Measurements from ENCODE around the gene MAG. TPM values are rescaled to one million over a fixed set of nuclear protein-coding genes. Genes with fewer than 3 reads are reported as not detected.

Gene MAG
- total and polyA plus RNA-seq, 2 donors (not counting 1 experiment from before 2014, with no cell fraction given): 0.50 TPM; not detected in 1

GRCh38 chr19:35347171-35347929 lies 55.4 kb downstream of the MAG start, which contains the start of gene FFAR1:
Gene FFAR1, plus strand, starts transcription at chr19:35347902. Its CDS starts 3,650 bp downstream, at chr19:35351552.
- no peak for TF ChIP-seq EZH2 (IDR thresholded peaks at IDR 0.05; ENCODE audit: low read length, missing control alignments)
- TF ChIP-seq, protein P1, sequence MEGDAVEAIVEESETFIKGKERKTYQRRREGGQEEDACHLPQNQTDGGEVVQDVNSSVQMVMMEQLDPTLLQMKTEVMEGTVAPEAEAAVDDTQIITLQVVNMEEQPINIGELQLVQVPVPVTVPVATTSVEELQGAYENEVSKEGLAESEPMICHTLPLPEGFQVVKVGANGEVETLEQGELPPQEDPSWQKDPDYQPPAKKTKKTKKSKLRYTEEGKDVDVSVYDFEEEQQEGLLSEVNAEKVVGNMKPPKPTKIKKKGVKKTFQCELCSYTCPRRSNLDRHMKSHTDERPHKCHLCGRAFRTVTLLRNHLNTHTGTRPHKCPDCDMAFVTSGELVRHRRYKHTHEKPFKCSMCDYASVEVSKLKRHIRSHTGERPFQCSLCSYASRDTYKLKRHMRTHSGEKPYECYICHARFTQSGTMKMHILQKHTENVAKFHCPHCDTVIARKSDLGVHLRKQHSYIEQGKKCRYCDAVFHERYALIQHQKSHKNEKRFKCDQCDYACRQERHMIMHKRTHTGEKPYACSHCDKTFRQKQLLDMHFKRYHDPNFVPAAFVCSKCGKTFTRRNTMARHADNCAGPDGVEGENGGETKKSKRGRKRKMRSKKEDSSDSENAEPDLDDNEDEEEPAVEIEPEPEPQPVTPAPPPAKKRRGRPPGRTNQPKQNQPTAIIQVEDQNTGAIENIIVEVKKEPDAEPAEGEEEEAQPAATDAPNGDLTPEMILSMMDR (conservative IDR thresholded peaks at IDR 0.05 in 1 of 2, IDR thresholded peaks at IDR 0.05 in 1 of 2; ENCODE audit: low read depth in 1 of 2, low read length in 2 of 2): no peak
- DNase-seq (ENCODE audit: low read depth in 2 of 2): no peak
- Histone ChIP-seq H3K4me3 (replicated peaks in 1 of 4; ENCODE audit: control extremely low read depth in 1 of 4, insufficient read depth in 1 of 4, low read depth in 3 of 4, low read length in 4 of 4) (no peak within 1 kb of the TSS), H3K79me2 (ENCODE audit: control insufficient read depth, insufficient read depth, low read length) (no peaks in the 10 kb centered on the region), H3K9ac (ENCODE audit: insufficient read depth, low read length) (no peak within 1 kb of the TSS), H3K4me2 (ENCODE audit: extremely low read depth, insufficient read depth, low read length) (no peak within 1 kb of the TSS), H3K27me3 (ENCODE audit: control insufficient read depth, insufficient read depth, low read length) (no peaks in the 10 kb centered on the region), H3K27ac (ENCODE audit: insufficient read depth, low read length) (no peak within 1 kb of the TSS), H4K20me1 (ENCODE audit: control insufficient read depth, extremely low read depth, insufficient read depth, low read length) (no peaks in the 10 kb centered on the region), H2AFZ (ENCODE audit: low read length) (no peak within 1 kb of the TSS), H3K4me1 (ENCODE audit: control insufficient read depth, extremely low read depth, insufficient read depth, low read length) (no peaks in the 10 kb centered on the region), H3K9me3 (ENCODE audit: control insufficient read depth, insufficient read depth, low read depth, low read length) (no peaks in the 10 kb centered on the region), H3K36me3 (ENCODE audit: control insufficient read depth, insufficient read depth, low read length) (no peaks in the 10 kb centered on the region)

GRCh38 chr19:35347930-35348298 lies 56.0 kb downstream of the MAG start:
- no peaks in the 10 kb centered on the region for H3K4me1 ChIP-seq (ENCODE audit: control insufficient read depth, extremely low read depth, insufficient read depth, low read length)
- no peaks in the 10 kb centered on the region for H4K20me1 ChIP-seq (ENCODE audit: control insufficient read depth, extremely low read depth, insufficient read depth, low read length)
- no peaks in the 10 kb centered on the region for H3K79me2 ChIP-seq (ENCODE audit: control insufficient read depth, insufficient read depth, low read length)
- no peak overlapping the region for H3K4me3 ChIP-seq (replicated peaks in 1 of 4; ENCODE audit: control extremely low read depth in 1 of 4, insufficient read depth in 1 of 4, low read depth in 3 of 4, low read length in 4 of 4)
- H3K36me3 ChIP-seq (ENCODE audit: control insufficient read depth, insufficient read depth, low read length): no peaks in the 10 kb centered on the region
- H3K27me3 ChIP-seq (ENCODE audit: control insufficient read depth, insufficient read depth, low read length): no peaks in the 10 kb centered on the region
- no peaks in the 10 kb centered on the region for H3K9me3 ChIP-seq (ENCODE audit: control insufficient read depth, insufficient read depth, low read depth, low read length)
- no peak overlapping the region for H3K9ac ChIP-seq (ENCODE audit: insufficient read depth, low read length)
- no peak overlapping the region for H3K27ac ChIP-seq (ENCODE audit: insufficient read depth, low read length)
- DNase-seq (ENCODE audit: low read depth in 2 of 2): no peak
- no peak overlapping the region for H3K4me2 ChIP-seq (ENCODE audit: extremely low read depth, insufficient read depth, low read length)
- no peak overlapping the region for H2AFZ ChIP-seq (ENCODE audit: low read length)
- TF ChIP-seq EZH2 (IDR thresholded peaks at IDR 0.05; ENCODE audit: low read length, missing control alignments): no peak
- TF ChIP-seq, protein P1 (conservative IDR thresholded peaks at IDR 0.05 in 1 of 2, IDR thresholded peaks at IDR 0.05 in 1 of 2; ENCODE audit: low read depth in 1 of 2, low read length in 2 of 2): no peak

DNA sequence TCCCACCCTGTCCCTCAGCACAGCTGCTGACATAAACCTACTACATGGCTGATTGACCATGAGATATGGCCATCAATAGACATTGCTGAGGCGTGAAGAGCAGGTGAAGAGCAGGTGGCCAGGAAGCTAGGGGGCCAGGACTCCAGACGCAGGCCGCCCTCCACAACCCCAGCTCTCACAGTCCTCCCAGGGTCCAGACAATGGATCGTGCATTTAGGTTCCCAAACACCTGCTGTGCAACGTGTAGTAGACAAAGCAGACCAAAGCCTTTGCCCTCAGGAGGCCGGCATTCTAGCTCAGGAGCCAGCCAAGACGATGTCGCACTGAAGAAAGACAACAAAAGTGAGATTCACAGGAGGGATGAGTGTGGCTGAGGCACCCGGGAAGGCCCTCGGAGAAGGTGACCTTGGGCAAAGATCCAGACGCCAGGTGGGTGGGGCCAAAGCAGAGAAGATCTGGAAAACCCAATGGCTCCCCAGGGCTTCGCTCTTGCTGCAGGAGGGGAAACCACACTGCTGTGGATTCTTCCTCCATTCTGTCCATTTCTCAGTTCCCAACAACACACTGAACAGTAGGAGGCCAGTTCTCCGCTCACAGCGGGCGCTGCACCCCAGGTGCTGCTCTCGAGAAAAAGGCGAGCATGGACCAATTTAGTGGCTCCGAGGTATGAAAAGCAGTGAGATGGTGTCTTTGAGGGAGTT lies 57.1 kb downstream of the MAG start:
- Histone ChIP-seq H2AFZ (ENCODE audit: low read length) (no peak overlapping the region), H3K36me3 (ENCODE audit: control insufficient read depth, insufficient read depth, low read length) (no peaks in the 10 kb centered on the region), H3K27ac (ENCODE audit: insufficient read depth, low read length) (no peak overlapping the region), H3K4me3 (replicated peaks in 1 of 4; ENCODE audit: control extremely low read depth in 1 of 4, insufficient read depth in 1 of 4, low read depth in 3 of 4, low read length in 4 of 4) (no peak overlapping the region), H4K20me1 (ENCODE audit: control insufficient read depth, extremely low read depth, insufficient read depth, low read length) (no peaks in the 10 kb centered on the region), H3K4me2 (ENCODE audit: extremely low read depth, insufficient read depth, low read length) (no peak overlapping the region), H3K79me2 (ENCODE audit: control insufficient read depth, insufficient read depth, low read length) (no peaks in the 10 kb centered on the region), H3K9me3 (ENCODE audit: control insufficient read depth, insufficient read depth, low read depth, low read length) (no peaks in the 10 kb centered on the region), H3K9ac (ENCODE audit: insufficient read depth, low read length) (no peak overlapping the region), H3K4me1 (ENCODE audit: control insufficient read depth, extremely low read depth, insufficient read depth, low read length) (no peaks in the 10 kb centered on the region), H3K27me3 (ENCODE audit: control insufficient read depth, insufficient read depth, low read length) (no peaks in the 10 kb centered on the region)
- TF ChIP-seq, protein P1 (conservative IDR thresholded peaks at IDR 0.05 in 1 of 2, IDR thresholded peaks at IDR 0.05 in 1 of 2; ENCODE audit: low read depth in 1 of 2, low read length in 2 of 2): no peak
- TF ChIP-seq EZH2 (IDR thresholded peaks at IDR 0.05; ENCODE audit: low read length, missing control alignments): no peak
- no peak for DNase-seq (ENCODE audit: low read depth in 2 of 2)

Measured in fibroblast of lung (primary cell).